PFSK-1 (cell line): Measurements from ENCODE around the gene SUPT3H.

Source experiments
- FOXP2 ChIP-seq: optimal IDR thresholded peaks from 2 replicates; pipeline ENCODE3; 2011; ENCODE audit warnings: borderline replicate concordance, control low read depth, inconsistent platforms; ENCODE audit not compliant: insufficient read depth; ENCODE audit errors: extremely low read length, extremely low read depth
- POLR2AphosphoS5 ChIP-seq: IDR thresholded peaks from 2 replicates; pipeline ENCODE4 v1.6.1; 2012; ENCODE audit warnings: low read depth, mild to moderate bottlenecking, control low read depth, low read length, moderate library complexity
- SIN3A ChIP-seq: IDR thresholded peaks from 2 replicates; pipeline ENCODE4 v1.6.1; 2012; ENCODE audit warnings: mild to moderate bottlenecking, low read length, moderate library complexity, borderline replicate concordance; ENCODE audit not compliant: insufficient read depth
- TAF1 ChIP-seq: IDR thresholded peaks from 2 replicates; pipeline ENCODE4 v1.6.1; 2012; ENCODE audit warnings: low read length, control low read depth, borderline replicate concordance; ENCODE audit not compliant: insufficient read depth
- TF ChIP-seq, protein P1 (sequence below), 2 experiments: IDR thresholded peaks; 2 replicates each; pipeline versions ENCODE4 v1.6.1 to v1.8.0; 2011 to 2012; ENCODE audit warnings: low read depth in 2 of 2, low read length in 2 of 2, control low read depth in 1 of 2, inconsistent platforms in 1 of 2, mild to moderate bottlenecking in 1 of 2, moderate library complexity in 1 of 2; ENCODE audit not compliant: insufficient read depth in 1 of 2

- TF ChIP-seq TAF1 (no peak), SIN3A (no peak), POLR2AphosphoS5 (no peak), FOXP2 (no peak)
- TF ChIP-seq, protein P1, sequence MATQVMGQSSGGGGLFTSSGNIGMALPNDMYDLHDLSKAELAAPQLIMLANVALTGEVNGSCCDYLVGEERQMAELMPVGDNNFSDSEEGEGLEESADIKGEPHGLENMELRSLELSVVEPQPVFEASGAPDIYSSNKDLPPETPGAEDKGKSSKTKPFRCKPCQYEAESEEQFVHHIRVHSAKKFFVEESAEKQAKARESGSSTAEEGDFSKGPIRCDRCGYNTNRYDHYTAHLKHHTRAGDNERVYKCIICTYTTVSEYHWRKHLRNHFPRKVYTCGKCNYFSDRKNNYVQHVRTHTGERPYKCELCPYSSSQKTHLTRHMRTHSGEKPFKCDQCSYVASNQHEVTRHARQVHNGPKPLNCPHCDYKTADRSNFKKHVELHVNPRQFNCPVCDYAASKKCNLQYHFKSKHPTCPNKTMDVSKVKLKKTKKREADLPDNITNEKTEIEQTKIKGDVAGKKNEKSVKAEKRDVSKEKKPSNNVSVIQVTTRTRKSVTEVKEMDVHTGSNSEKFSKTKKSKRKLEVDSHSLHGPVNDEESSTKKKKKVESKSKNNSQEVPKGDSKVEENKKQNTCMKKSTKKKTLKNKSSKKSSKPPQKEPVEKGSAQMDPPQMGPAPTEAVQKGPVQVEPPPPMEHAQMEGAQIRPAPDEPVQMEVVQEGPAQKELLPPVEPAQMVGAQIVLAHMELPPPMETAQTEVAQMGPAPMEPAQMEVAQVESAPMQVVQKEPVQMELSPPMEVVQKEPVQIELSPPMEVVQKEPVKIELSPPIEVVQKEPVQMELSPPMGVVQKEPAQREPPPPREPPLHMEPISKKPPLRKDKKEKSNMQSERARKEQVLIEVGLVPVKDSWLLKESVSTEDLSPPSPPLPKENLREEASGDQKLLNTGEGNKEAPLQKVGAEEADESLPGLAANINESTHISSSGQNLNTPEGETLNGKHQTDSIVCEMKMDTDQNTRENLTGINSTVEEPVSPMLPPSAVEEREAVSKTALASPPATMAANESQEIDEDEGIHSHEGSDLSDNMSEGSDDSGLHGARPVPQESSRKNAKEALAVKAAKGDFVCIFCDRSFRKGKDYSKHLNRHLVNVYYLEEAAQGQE (IDR thresholded peaks at IDR 0.05; ENCODE audit: insufficient read depth in 1 of 2, low read depth in 2 of 2, low read length in 2 of 2), result no peak
These were observed 26.1 kb downstream of the SUPT3H start for GRCh38 chr6:45351667-45352066.
